ENCODE results near the gene ELOA.

Gene ELOA

GRCh38 chr1:23726686-23727085, 16.6 kb upstream of the ELOA start:
- TF ChIP-seq TCF12 (IDR thresholded peaks at IDR 0.05; ENCODE audit: low read depth), result no peak
- no peak for TF ChIP-seq FOXM1 (IDR thresholded peaks at IDR 0.05; ENCODE audit: borderline replicate concordance, low read depth)
- TF ChIP-seq NFIC (IDR thresholded peaks at IDR 0.05), result no peak
- no peak for TF ChIP-seq REST (IDR thresholded peaks at IDR 0.05; ENCODE audit: low read depth)
- no peak for TF ChIP-seq CEBPB (IDR thresholded peaks at IDR 0.05)
- TF ChIP-seq EP300 (IDR thresholded peaks at IDR 0.05; ENCODE audit: borderline replicate concordance), result no peak
- TF ChIP-seq TAF1 (IDR thresholded peaks at IDR 0.05; ENCODE audit: low read depth), result no peak
- no peak for TF ChIP-seq RAD21 (IDR thresholded peaks at IDR 0.05; ENCODE audit: low read depth)
- no peak for TF ChIP-seq CREB1 (IDR thresholded peaks at IDR 0.05; ENCODE audit: low read depth)
- TF ChIP-seq ZBTB7A (IDR thresholded peaks at IDR 0.05; ENCODE audit: low read depth), result no peak
- no peak for TF ChIP-seq YY1 (IDR thresholded peaks at IDR 0.05; ENCODE audit: low read depth)
- TF ChIP-seq TEAD4 (IDR thresholded peaks at IDR 0.05), result no peak
- TF ChIP-seq EGR1 (IDR thresholded peaks at IDR 0.05), result no peak
- TF ChIP-seq USF1 (IDR thresholded peaks at IDR 0.05), result no peak
- TF ChIP-seq MAX (IDR thresholded peaks at IDR 0.05), result no peak

GRCh38 chr1:23727362-23727811, 15.9 kb upstream of the ELOA start:
- TF ChIP-seq MAX (IDR thresholded peaks at IDR 0.05) (no peak), REST (IDR thresholded peaks at IDR 0.05; ENCODE audit: low read depth) (no peak), USF1 (IDR thresholded peaks at IDR 0.05) (no peak), FOXM1 (IDR thresholded peaks at IDR 0.05; ENCODE audit: borderline replicate concordance, low read depth) (no peak), NFIC (IDR thresholded peaks at IDR 0.05) (no peak), CEBPB (IDR thresholded peaks at IDR 0.05) (no peak), TEAD4 (IDR thresholded peaks at IDR 0.05) (no peak), RAD21 (IDR thresholded peaks at IDR 0.05; ENCODE audit: low read depth) (no peak), TAF1 (IDR thresholded peaks at IDR 0.05; ENCODE audit: low read depth) (no peak), EGR1 (IDR thresholded peaks at IDR 0.05) (no peak), EP300 (IDR thresholded peaks at IDR 0.05; ENCODE audit: borderline replicate concordance) (no peak), ZBTB7A (IDR thresholded peaks at IDR 0.05; ENCODE audit: low read depth) (no peak)

GRCh38 chr1:23732363-23733224, 10.7 kb upstream of the ELOA start:
- no peak for TF ChIP-seq NFIC (IDR thresholded peaks at IDR 0.05)
- no peak for TF ChIP-seq RAD21 (IDR thresholded peaks at IDR 0.05; ENCODE audit: low read depth)
- TF ChIP-seq TAF1 (IDR thresholded peaks at IDR 0.05; ENCODE audit: low read depth), result no peak

- TF ChIP-seq CREB1 (IDR thresholded peaks at IDR 0.05; ENCODE audit: low read depth), result no peak
Observed at GRCh38 chr1:23736437-23737134, 6.7 kb upstream of the ELOA start.

- TF ChIP-seq EP300 (IDR thresholded peaks at IDR 0.05; ENCODE audit: borderline replicate concordance) (no peak), NFIC (IDR thresholded peaks at IDR 0.05) (no peak), TEAD4 (IDR thresholded peaks at IDR 0.05) (no peak), EGR1 (IDR thresholded peaks at IDR 0.05) (no peak), FOXM1 (IDR thresholded peaks at IDR 0.05; ENCODE audit: borderline replicate concordance, low read depth) (no peak), ZBTB7A (IDR thresholded peaks at IDR 0.05; ENCODE audit: low read depth) (no peak), CREB1 (IDR thresholded peaks at IDR 0.05; ENCODE audit: low read depth) (no peak), MAX (IDR thresholded peaks at IDR 0.05) (no peak), YY1 (IDR thresholded peaks at IDR 0.05; ENCODE audit: low read depth) (no peak), TCF12 (IDR thresholded peaks at IDR 0.05; ENCODE audit: low read depth) (no peak)
Observed at GRCh38 chr1:23741609-23742008, 1.7 kb upstream of the ELOA start.
